ENCODE data around the gene SMCO3. TPM values are rescaled to one million over a fixed set of nuclear protein-coding genes. Genes with fewer than 3 reads are reported as not detected.

The SMCO3 gene
- total and polyA plus RNA-seq, 2 experiments from 2014 or later = 1.4 to 3.2 TPM

DNA sequence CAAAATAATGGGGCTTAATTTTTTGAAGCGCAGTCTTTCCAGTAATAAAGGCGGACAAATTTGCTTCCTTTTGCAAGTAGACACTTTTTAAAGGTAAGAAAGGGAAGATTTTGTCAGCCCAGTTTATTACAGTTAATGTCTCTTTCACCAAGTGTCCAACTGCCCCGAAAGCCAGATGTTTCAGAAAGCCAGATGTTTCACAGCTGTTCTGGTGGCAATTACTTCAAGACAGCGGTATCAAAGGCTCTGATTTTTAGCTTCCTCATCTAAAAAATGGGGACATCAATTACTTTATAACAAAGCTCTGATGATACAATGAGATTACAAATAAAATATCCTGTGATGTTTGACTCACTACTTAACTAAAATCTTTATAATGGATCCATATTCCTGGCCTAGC is 11.7 kb downstream of the SMCO3 start:
- Histone ChIP-seq H3K79me2 (peaks cover 53% of the 10 kb centered on the region), H3K9me3 (ENCODE audit: low read depth) (no peaks in the 10 kb centered on the region), H3K27me3 (no peaks in the 10 kb centered on the region), H3K4me1 (ENCODE audit: insufficient read depth) (peaks cover 14% of the 10 kb centered on the region), H2AFZ (no peak overlapping the region), H3K4me3 (peak overlapping the region; percentile 33), H4K20me1 (ENCODE audit: insufficient read depth, poor library complexity, severe bottlenecking) (no peaks in the 10 kb centered on the region), H3K9me2 (replicated peaks; ENCODE audit: insufficient read depth) (no peaks in the 10 kb centered on the region), H3K27ac (peak overlapping the region; percentile 87), H3K4me2 (peak overlapping the region; percentile 80), H3K36me3 (replicated peaks; ENCODE audit: insufficient read depth, low read depth) (no peaks in the 10 kb centered on the region)
- 61% methylated on average over 4 of the region's 4 CpGs for WGBS (ENCODE audit: low lambda C conversion rate, missing lambda C conversion rate)
- TF ChIP-seq EZH2phosphoT487 (IDR thresholded peaks at IDR 0.05; ENCODE audit: low read depth, severe bottlenecking, unreplicated experiment) (no peak), EZH2 (IDR thresholded peaks at IDR 0.05; ENCODE audit: borderline replicate concordance) (no peak)
- TF ChIP-seq, protein P1, sequence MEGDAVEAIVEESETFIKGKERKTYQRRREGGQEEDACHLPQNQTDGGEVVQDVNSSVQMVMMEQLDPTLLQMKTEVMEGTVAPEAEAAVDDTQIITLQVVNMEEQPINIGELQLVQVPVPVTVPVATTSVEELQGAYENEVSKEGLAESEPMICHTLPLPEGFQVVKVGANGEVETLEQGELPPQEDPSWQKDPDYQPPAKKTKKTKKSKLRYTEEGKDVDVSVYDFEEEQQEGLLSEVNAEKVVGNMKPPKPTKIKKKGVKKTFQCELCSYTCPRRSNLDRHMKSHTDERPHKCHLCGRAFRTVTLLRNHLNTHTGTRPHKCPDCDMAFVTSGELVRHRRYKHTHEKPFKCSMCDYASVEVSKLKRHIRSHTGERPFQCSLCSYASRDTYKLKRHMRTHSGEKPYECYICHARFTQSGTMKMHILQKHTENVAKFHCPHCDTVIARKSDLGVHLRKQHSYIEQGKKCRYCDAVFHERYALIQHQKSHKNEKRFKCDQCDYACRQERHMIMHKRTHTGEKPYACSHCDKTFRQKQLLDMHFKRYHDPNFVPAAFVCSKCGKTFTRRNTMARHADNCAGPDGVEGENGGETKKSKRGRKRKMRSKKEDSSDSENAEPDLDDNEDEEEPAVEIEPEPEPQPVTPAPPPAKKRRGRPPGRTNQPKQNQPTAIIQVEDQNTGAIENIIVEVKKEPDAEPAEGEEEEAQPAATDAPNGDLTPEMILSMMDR (IDR thresholded peaks at IDR 0.05; ENCODE audit: poor library complexity) = no peak
- no peak for DNase-seq (ENCODE audit: low spot score)

DNA sequence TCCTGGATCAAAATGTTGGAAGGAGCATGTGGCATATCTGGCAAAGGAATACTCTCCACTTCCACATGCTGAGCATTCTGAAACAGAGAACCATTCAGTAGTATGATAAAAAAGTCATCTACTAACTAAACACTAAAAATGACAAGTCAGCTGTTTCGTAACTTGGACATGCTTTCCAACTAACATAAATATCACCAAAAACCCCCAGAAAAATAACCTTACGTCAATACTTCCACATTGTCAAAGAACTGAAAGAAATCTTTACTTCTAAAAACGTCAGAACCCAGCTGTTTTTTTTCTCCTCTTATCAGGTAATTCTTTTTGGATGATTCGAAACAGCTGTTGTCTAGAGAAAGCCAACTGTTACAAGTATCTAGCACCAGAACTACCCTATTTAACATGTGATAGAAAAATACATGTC is 18.9 kb downstream of the SMCO3 start:
- Histone ChIP-seq H3K9me3 (ENCODE audit: low read depth) (no peaks in the 10 kb centered on the region), H4K20me1 (ENCODE audit: insufficient read depth, poor library complexity, severe bottlenecking) (no peaks in the 10 kb centered on the region), H3K27me3 (no peaks in the 10 kb centered on the region), H3K36me3 (replicated peaks; ENCODE audit: insufficient read depth, low read depth) (no peaks in the 10 kb centered on the region), H3K27ac (peak overlapping the region; percentile 30), H3K4me2 (no peak overlapping the region), H2AFZ (no peak overlapping the region), H3K79me2 (peaks cover 32% of the 10 kb centered on the region), H3K4me1 (ENCODE audit: insufficient read depth) (no peaks in the 10 kb centered on the region), H3K9me2 (replicated peaks; ENCODE audit: insufficient read depth) (no peaks in the 10 kb centered on the region), H3K4me3 (no peak overlapping the region)
- TF ChIP-seq, protein P1 (IDR thresholded peaks at IDR 0.05; ENCODE audit: poor library complexity) = no peak
- TF ChIP-seq EZH2phosphoT487 (IDR thresholded peaks at IDR 0.05; ENCODE audit: low read depth, severe bottlenecking, unreplicated experiment) (no peak), EZH2 (IDR thresholded peaks at IDR 0.05; ENCODE audit: borderline replicate concordance) (no peak)
- no peak for DNase-seq (ENCODE audit: low spot score)
- WGBS (ENCODE audit: low lambda C conversion rate, missing lambda C conversion rate) = 71% methylated on average over 4 of the region's 4 CpGs

DNA sequence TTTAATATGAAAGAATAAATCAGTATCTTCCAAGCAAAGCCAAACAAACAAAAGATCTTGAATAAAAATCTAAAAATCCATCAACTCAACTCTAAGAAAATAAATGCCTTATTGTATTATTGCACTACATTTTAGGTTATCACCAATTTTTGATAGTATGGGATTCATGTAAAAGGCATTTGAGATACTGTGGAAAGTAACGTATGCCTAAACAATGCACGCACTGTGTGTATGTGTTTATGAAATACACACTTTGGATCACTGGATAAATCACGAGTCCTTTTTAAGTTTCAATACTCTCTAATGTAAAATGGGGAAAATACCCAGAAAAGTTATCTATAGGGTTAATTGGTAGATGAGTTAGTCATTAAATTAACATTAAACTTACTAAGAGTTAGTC is 28.4 kb downstream of the SMCO3 start:
- no peaks in the 10 kb centered on the region for H3K36me3 ChIP-seq (replicated peaks; ENCODE audit: insufficient read depth, low read depth)
- H3K9me3 ChIP-seq (ENCODE audit: low read depth) = no peaks in the 10 kb centered on the region
- no peak overlapping the region for H3K4me3 ChIP-seq
- no peaks in the 10 kb centered on the region for H4K20me1 ChIP-seq (ENCODE audit: insufficient read depth, poor library complexity, severe bottlenecking)
- no peaks in the 10 kb centered on the region for H3K79me2 ChIP-seq
- H3K27ac ChIP-seq = no peak overlapping the region
- no peak overlapping the region for H3K4me2 ChIP-seq
- WGBS (ENCODE audit: low lambda C conversion rate, missing lambda C conversion rate) = 95% methylated on average over 3 of the region's 3 CpGs
- no peak overlapping the region for H2AFZ ChIP-seq
- H3K9me2 ChIP-seq (replicated peaks; ENCODE audit: insufficient read depth) = no peaks in the 10 kb centered on the region
- no peaks in the 10 kb centered on the region for H3K4me1 ChIP-seq (ENCODE audit: insufficient read depth)
- H3K27me3 ChIP-seq = no peaks in the 10 kb centered on the region
- no peak for TF ChIP-seq EZH2 (IDR thresholded peaks at IDR 0.05; ENCODE audit: borderline replicate concordance)
- TF ChIP-seq EZH2phosphoT487 (IDR thresholded peaks at IDR 0.05; ENCODE audit: low read depth, severe bottlenecking, unreplicated experiment) = no peak
- DNase-seq (ENCODE audit: low spot score) = no peak

DNA sequence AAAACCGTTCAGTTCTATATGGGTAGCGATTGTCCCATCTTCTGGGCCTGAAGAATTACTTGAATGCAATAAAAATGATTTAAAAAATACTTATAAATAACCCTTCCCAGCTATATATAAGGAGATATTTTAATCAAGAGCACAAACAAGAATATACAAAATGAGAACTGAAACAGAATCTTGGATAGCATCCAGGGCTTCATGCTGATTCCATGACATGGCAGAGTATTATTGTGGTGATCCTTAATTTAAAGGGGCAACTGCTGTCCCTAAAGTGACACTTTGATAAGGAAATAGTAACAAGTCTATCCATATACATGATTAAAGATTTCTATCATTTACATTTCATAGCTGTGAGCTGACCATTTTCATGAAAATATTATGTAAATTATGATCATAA is 29.5 kb downstream of the SMCO3 start:
- Histone ChIP-seq H3K36me3 (replicated peaks; ENCODE audit: insufficient read depth, low read depth) (no peaks in the 10 kb centered on the region), H3K4me2 (no peak overlapping the region), H3K79me2 (no peaks in the 10 kb centered on the region), H3K27me3 (no peaks in the 10 kb centered on the region), H3K27ac (no peak overlapping the region), H3K9me3 (ENCODE audit: low read depth) (no peaks in the 10 kb centered on the region), H3K4me1 (ENCODE audit: insufficient read depth) (no peaks in the 10 kb centered on the region), H4K20me1 (ENCODE audit: insufficient read depth, poor library complexity, severe bottlenecking) (no peaks in the 10 kb centered on the region), H3K4me3 (no peak overlapping the region), H2AFZ (no peak overlapping the region), H3K9me2 (replicated peaks; ENCODE audit: insufficient read depth) (no peaks in the 10 kb centered on the region)
- TF ChIP-seq EZH2phosphoT487 (IDR thresholded peaks at IDR 0.05; ENCODE audit: low read depth, severe bottlenecking, unreplicated experiment) (no peak), EZH2 (IDR thresholded peaks at IDR 0.05; ENCODE audit: borderline replicate concordance) (no peak)
- TF ChIP-seq, protein P1 (IDR thresholded peaks at IDR 0.05; ENCODE audit: poor library complexity) = no peak
- no peak for DNase-seq (ENCODE audit: low spot score)
- 98% methylated on average over 2 of the region's 2 CpGs for WGBS (ENCODE audit: low lambda C conversion rate, missing lambda C conversion rate)
